SK-N-MC (cell line): ENCODE measurements around the gene SH2D5.

Source experiments
- DNase-seq: peaks from one replicate; pipeline ENCODE4 v3.0.0-alpha.2; 2011; ENCODE audit warnings: low read depth, low spot score
- H3K27ac ChIP-seq: fragments of 200-600 bp; sonication (generic); 2 replicates; pipeline ENCODE4 v1.5.1; 2016; ENCODE audit warnings: mixed run types
- H3K36me3 ChIP-seq: fragments of 200-600 bp; sonication (generic); 2 replicates; pipeline ENCODE4 v1.6.1; 2017; ENCODE audit warnings: antibody characterized with exemption, low read length, mixed read lengths; ENCODE audit not compliant: insufficient read depth
- H3K4me3 ChIP-seq: fragments of 200-600 bp; sonication (generic); 2 replicates; pipeline ENCODE4 v1.5.1; 2016
- H3K9ac ChIP-seq: fragments of 200-600 bp; sonication (generic); 2 replicates; pipeline ENCODE4 v1.8.0; 2017; ENCODE audit warnings: mixed run types, mixed read lengths; ENCODE audit not compliant: insufficient read length
- H3K9me3 ChIP-seq: fragments of 200-600 bp; sonication (generic); 2 replicates; pipeline ENCODE4 v1.6.1; 2017; ENCODE audit warnings: low read depth, mild to moderate bottlenecking, antibody characterized with exemption, low read length, moderate library complexity, mixed read lengths
- EZH2 ChIP-seq: fragments of 200-600 bp; sonication (generic); IDR thresholded peaks from one replicate; pipeline ENCODE4 v1.6.1; 2017; ENCODE audit warnings: antibody characterized with exemption
- FOXP2 ChIP-seq: optimal IDR thresholded peaks from 2 replicates; pipeline ENCODE3; 2011; ENCODE audit warnings: mild to moderate bottlenecking, moderate library complexity; ENCODE audit not compliant: insufficient read depth; ENCODE audit errors: extremely low read length, control extremely low read depth
- POLR2AphosphoS5 ChIP-seq: IDR thresholded peaks from 2 replicates; pipeline ENCODE4 v1.6.1; 2012; ENCODE audit warnings: mild to moderate bottlenecking, low read depth, low read length, borderline replicate concordance

Gene SH2D5

GRCh38 chr1:20703124-20703756 lies 29.3 kb downstream of the SH2D5 start:
- no peak for DNase-seq

DNA sequence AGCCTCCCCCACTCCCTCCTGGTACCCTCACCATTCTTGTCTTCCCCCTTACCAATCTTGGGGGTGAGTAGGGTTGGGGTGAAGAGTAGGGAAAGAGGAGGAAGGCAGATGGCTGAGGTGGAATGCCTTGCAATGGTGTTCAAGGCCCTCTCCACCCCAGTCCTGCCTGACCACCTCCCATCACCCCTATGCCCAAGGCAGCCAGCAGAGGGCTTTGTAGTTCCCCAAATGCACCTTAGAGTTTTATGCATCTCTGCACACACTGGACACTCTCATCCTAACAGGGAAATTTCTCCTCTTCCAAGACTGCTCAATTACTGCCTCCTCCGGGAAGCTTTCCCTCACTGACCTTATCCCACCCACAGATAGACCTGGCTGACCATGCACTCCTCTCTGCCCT lies 30.1 kb downstream of the SH2D5 start:
- H3K9me3 ChIP-seq = no peaks in the 10 kb centered on the region
- H3K9ac ChIP-seq = no peak overlapping the region
- DNase-seq = no peak
- no peaks in the 10 kb centered on the region for H3K36me3 ChIP-seq
- TF ChIP-seq FOXP2 (no peak), EZH2 (no peak), POLR2AphosphoS5 (no peak)
- H3K27ac ChIP-seq = no peak overlapping the region
- no peak overlapping the region for H3K4me3 ChIP-seq

More at GRCh38 chr1:20703124-20703756, 29.3 kb downstream of the SH2D5 start:
- no peak overlapping the region for H3K9ac ChIP-seq
- H3K36me3 ChIP-seq = no peaks in the 10 kb centered on the region
- no peak overlapping the region for H3K4me3 ChIP-seq
- no peaks in the 10 kb centered on the region for H3K9me3 ChIP-seq
- TF ChIP-seq FOXP2 = no peak
- no peak for TF ChIP-seq EZH2
- no peak for TF ChIP-seq POLR2AphosphoS5
- no peak overlapping the region for H3K27ac ChIP-seq

- no peak overlapping the region for H3K27ac ChIP-seq
- DNase-seq = no peak
- no peaks in the 10 kb centered on the region for H3K36me3 ChIP-seq
- TF ChIP-seq EZH2 = no peak
- no peak for TF ChIP-seq FOXP2
- H3K9ac ChIP-seq = no peak overlapping the region
- no peak overlapping the region for H3K4me3 ChIP-seq
- H3K9me3 ChIP-seq = no peaks in the 10 kb centered on the region
Observed at GRCh38 chr1:20701847-20702246, 30.7 kb downstream of the SH2D5 start.

GRCh38 chr1:20701446-20701845 lies 31.1 kb downstream of the SH2D5 start:
- Histone ChIP-seq H3K27ac (no peak overlapping the region), H3K9me3 (no peaks in the 10 kb centered on the region), H3K4me3 (no peak overlapping the region), H3K36me3 (no peaks in the 10 kb centered on the region), H3K9ac (no peak overlapping the region)
- no peak for TF ChIP-seq EZH2
- TF ChIP-seq FOXP2 = no peak
- no peak for TF ChIP-seq POLR2AphosphoS5
- no peak for DNase-seq

DNA sequence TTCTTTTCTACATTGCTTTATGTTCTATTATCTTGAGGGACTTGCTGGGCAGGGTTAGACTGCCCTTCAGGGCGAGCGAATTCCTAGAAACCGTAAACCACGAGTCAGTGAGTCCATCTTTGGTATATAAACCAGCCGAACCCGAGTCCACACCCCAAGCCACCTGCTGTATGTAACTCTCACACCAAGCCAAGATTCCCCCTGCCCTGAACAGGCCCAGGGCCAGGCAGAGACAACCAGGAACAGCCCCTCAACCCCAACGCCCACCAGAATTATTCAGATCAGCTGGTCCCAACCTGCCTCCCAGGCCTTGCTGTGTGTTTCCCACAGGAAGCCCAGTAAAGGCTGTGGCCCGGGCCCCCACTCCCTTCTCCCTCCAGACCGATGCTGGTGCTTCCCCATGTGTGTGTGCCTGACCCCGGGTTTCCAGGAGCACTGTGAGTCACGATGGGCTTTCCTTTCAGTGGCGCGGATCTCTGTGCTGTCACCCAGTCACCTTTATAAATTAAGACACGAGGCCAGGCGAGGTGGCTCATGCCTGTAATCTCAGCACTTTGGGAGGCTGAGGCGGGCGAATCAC lies 31.8 kb downstream of the SH2D5 start:
- no peak overlapping the region for H3K27ac ChIP-seq
- no peak for TF ChIP-seq EZH2
- TF ChIP-seq FOXP2 = no peak
- no peak for TF ChIP-seq POLR2AphosphoS5
- H3K36me3 ChIP-seq = no peaks in the 10 kb centered on the region

DNA sequence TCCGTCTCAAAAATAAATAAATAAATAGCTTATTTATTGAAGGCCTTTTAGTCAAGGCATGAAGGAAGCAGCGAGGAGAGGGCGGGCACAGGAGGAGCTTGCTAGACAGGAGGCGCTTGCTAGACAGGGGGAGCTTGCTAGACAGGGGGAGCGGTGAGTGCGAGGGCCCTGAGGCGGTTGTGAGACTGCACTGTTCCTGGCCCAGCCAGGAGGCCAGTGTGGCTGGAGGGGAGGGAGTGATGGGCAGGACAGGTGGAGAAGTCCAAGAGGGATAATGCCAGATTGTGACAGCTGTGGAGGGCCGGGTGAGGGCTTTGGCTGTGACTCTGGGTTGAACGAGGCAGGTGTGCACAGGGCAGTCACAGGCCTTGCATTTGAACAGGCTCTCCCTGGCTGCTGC lies 32.9 kb downstream of the SH2D5 start:
- Histone ChIP-seq H3K27ac (no peak overlapping the region), H3K9me3 (no peaks in the 10 kb centered on the region), H3K36me3 (no peaks in the 10 kb centered on the region), H3K9ac (no peak overlapping the region), H3K4me3 (no peak overlapping the region)
- TF ChIP-seq FOXP2 = no peak
- TF ChIP-seq POLR2AphosphoS5 = no peak
- no peak for TF ChIP-seq EZH2
- DNase-seq = no peak

More for the DNA sequence above, 31.8 kb downstream of the SH2D5 start:
- Histone ChIP-seq H3K9ac (no peak overlapping the region), H3K9me3 (no peaks in the 10 kb centered on the region), H3K4me3 (no peak overlapping the region)
- DNase-seq = no peak

DNA sequence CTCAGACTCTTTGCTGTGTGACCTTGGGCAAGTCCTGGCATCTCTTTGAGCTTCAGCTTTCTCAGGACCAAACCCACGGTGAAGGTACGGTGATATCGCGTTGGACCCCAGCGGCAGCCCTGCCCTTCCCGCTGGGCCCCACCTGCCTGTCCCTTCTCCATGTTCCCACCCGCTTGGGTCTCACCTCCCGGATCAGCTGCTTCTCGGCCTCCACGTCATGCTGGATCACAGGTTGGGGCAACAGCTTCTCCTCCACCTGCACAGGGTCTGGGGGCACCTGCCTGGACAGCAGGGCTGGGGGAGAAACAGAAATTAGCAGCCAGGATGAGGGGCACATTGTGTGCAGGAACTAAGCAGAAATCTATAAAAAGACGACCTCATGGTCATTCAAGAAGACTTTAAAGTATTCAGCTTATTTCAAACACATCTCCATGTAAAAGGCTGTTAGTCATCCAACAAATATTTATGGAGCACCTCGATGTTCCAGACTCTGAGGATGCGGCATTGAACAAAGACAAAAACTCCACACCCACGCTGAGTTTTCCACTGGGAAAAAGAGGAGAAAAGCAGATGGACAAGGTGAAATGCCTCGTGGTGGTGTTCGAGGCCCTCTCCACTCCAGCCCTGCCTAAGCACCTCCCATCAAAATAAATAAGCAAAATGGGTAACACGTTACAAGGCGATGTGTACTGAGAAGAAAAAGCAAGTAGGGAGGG lies 34.1 kb downstream of the SH2D5 start:
- no peak overlapping the region for H3K9ac ChIP-seq
- no peaks in the 10 kb centered on the region for H3K36me3 ChIP-seq
- no peaks in the 10 kb centered on the region for H3K9me3 ChIP-seq
- H3K4me3 ChIP-seq = no peak overlapping the region
- no peak for TF ChIP-seq EZH2
- TF ChIP-seq POLR2AphosphoS5 = no peak
- TF ChIP-seq FOXP2 = no peak
- no peak overlapping the region for H3K27ac ChIP-seq
- DNase-seq = no peak

GRCh38 chr1:20697563-20697962 lies 34.9 kb downstream of the SH2D5 start:
- no peaks in the 10 kb centered on the region for H3K9me3 ChIP-seq
- H3K36me3 ChIP-seq = no peaks in the 10 kb centered on the region
- DNase-seq = no peak
- TF ChIP-seq POLR2AphosphoS5 (no peak), FOXP2 (no peak), EZH2 (no peak)
- no peak overlapping the region for H3K27ac ChIP-seq
- H3K9ac ChIP-seq = no peak overlapping the region
- H3K4me3 ChIP-seq = no peak overlapping the region
